ENCODE measurements around the gene PRPS1. TPM values are rescaled to one million over a fixed set of nuclear protein-coding genes. Genes with fewer than 3 reads are reported as not detected.
A peak's percentile ranks its signal among the peaks of the same experiment; 100 is the strongest.
"Not testable (repeated sequence)": the region's sequence is repeated elsewhere in the genome, so short reads cannot be mapped to it uniquely, and the experiment has no call there.

PRPS1 gene
- total RNA-seq, 1 donor from 2014 or later, result 19.0 TPM

- peak; percentile 57 for DNase-seq (ENCODE audit: low spot score)
Observed at GRCh38 chrX:107674480-107675364, 46.4 kb downstream of the PRPS1 start.

DNA sequence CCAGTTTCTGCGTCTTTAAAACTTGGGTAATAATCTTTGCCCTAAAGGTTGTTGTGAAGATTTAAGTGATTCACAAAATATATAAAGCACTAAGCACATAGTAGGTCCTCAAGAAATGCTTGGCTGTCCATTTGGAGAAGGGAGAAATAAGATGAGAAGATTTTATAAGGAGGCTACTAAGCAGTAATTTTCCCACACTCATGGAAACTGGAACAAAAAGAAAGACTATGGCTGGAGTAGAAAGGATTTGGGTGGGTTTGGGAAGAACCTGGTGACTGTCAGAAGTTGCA lies 47.0 kb downstream of the PRPS1 start:
- no peak for DNase-seq (ENCODE audit: low spot score)

GRCh38 chrX:107675823-107676555 lies 47.7 kb downstream of the PRPS1 start:
- DNase-seq (ENCODE audit: low spot score), result no peak

- peak; percentile 85 for DNase-seq (ENCODE audit: low spot score)
Observed at GRCh38 chrX:107676559-107677378, 48.5 kb downstream of the PRPS1 start.

GRCh38 chrX:107677501-107677901 lies 49.2 kb downstream of the PRPS1 start:
- DNase-seq (ENCODE audit: low spot score), result no peak

DNA sequence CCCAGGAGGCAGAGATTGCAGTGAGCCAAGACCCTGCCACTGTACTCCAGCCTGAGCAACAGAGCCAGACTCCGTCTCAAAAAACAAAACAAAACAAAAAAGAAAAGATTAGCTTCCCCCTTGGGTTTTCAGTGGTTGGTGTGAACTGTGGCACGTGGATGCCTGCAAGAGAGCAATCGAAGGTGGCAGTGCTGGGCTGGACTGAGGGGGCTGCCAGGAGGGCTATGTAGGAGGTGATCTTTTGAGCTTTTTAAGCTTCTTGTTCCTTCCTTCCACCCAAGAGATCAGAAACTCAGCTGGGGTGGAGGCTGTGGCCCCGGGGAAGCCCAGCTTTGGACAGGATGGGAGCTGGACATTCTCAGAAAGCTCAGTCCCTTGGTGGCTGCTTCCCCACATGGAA lies 49.6 kb downstream of the PRPS1 start:
- DNase-seq (ENCODE audit: low spot score), result no peak

DNA sequence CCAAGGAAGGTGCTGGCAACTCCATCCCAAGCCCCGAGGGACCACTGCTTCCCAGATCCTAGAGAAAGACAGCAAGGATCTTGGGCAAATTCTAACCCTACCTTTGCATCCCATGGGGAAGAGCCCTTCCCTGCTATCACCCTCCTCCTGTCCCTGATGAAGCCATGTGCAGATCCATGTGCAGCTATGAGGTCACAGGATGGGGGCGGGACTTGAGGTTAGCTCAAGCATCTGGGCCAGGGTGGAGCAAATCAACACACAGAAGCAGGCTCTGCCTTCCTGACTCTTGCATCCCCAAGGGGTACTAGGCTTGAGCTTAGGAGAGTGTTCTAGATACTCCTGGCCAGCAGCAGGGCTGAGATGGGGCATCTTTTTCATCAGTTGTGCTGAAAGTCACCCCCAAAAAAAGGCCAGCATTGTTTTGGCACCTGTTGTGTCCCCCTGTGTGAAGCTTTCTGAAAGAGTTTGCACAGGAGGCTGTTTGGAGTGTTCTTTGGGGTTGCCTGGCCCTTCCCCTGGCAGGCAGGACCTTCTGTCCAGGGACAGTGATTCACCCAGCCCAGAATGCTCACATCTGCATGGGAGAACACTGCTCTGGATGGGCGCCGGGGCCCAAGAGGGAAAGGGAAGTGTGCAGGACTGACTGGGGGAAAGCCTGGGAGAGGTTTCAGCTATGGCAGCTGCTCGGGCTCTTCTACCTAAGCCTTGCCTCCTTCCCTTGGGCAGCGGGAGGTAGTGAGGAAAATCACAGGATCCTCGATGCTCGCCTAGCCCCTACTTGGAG lies 50.8 kb downstream of the PRPS1 start:
- DNase-seq (ENCODE audit: low spot score), result peak; percentile 68

GRCh38 chrX:107682256-107682655 lies 53.9 kb downstream of the PRPS1 start:
- no peak for DNase-seq (ENCODE audit: low spot score)

GRCh38 chrX:107683124-107683895 lies 55.0 kb downstream of the PRPS1 start:
- peak; percentile 55 for DNase-seq (ENCODE audit: low spot score)

- no peak for DNase-seq (ENCODE audit: low spot score)
Observed at GRCh38 chrX:107683931-107684330, 55.6 kb downstream of the PRPS1 start.

GRCh38 chrX:107684956-107685385 lies 56.7 kb downstream of the PRPS1 start:
- peak; percentile 88 for DNase-seq (ENCODE audit: low spot score)

GRCh38 chrX:107685586-107685985 lies 57.3 kb downstream of the PRPS1 start:
- DNase-seq (ENCODE audit: low spot score), result not testable (repeated sequence)

DNA sequence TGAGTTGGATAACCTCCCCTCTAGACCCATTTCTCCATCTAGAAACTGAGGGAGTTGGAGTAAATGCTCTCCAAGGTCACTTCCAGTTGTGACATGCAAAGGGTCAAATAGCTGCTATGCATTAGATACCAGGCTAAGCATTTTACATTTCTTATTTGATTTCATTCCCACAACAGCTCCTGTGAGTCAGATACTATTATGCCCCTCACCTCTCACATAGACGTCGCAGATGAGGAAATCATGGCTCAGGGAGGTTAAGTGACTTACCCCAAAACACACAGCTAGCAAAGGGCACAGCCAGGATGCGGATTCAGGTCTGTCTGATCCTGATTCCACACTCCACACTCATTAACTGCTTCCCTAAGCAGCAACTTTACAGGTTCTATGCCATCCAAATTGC lies 57.7 kb downstream of the PRPS1 start:
- DNase-seq (ENCODE audit: low spot score), result no peak

DNA sequence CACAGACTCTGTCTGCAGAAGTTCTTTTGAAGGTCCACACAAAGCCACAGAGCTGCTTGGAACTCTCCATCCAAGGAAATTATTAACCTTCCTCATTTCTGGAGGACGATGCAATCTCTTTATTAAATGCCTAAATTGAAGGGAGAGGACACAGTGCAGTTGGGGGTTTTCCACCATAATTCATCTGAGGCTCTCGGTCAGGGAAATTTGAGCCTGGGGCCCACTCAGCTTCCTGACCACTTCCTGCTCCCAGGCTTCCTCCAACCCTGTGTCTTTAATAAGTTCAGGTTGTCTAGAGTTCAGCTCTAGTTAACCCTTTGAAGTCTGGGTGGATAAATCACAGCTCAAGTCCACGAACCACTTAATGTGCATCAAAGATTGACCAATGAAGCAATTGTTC lies 58.5 kb downstream of the PRPS1 start:
- no peak for DNase-seq (ENCODE audit: low spot score)

- DNase-seq (ENCODE audit: low spot score), result no peak
Observed at GRCh38 chrX:107687445-107687844, 59.1 kb downstream of the PRPS1 start.

DNA sequence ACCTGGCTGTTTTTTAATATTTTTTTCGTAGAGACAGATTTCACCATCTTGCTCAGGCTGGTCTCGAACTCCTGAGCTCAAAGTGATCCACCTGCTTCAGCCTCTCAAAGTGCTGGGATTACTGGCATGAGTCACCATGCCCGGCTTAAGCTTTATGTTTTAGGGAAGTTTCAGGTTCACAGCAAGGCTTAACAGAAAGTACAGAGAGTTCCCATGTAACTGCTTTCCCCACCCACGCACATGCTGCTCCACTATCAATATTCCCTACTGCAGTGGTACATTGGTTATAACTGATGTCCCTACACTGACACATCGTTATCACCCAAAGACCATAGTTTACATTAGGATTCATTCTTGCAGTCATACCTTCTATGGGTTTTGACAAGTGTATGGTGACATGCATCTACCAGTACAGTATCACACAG lies 62.7 kb downstream of the PRPS1 start:
- no peak for DNase-seq (ENCODE audit: low spot score)

GRCh38 chrX:107699616-107700015 lies 71.3 kb downstream of the PRPS1 start:
- DNase-seq (ENCODE audit: low spot score), result no peak

DNA sequence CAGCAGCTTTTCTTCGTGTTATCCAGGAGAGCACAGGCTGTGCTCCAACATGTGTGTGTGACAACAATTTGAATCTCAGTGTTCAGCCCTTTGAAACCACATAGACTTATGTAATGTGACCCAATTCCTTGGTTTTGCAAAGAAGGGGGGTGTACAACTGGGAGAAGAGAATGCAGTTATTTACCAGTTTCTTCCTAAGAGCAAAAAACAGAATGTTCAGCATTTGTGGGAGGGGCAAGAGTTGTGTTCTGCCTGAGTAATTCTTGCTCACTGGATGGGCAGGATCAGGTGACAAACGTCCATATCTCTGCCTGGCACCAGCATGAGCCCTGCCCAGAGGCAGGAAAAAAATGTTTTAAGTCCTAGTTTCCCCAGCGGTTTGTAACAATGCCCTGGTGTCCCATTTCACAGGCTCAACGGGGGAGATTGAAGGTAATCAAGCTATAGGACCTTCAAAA lies 72.0 kb downstream of the PRPS1 start:
- DNase-seq (ENCODE audit: low spot score), result no peak
